PC-9 (cell line): ENCODE measurements around the gene H6PD.

Source experiments
- CTCF ChIP-seq: fragments of 200-600 bp; sonication (generic); conservative IDR thresholded peaks from 2 replicates; pipeline ENCODE4 v1.6.1; 2017; ENCODE audit warnings: mixed run types, antibody characterized with exemption, mild to moderate bottlenecking, moderate library complexity
- EZH2 ChIP-seq: fragments of 200-600 bp; sonication (generic); IDR thresholded peaks from 2 replicates; pipeline ENCODE4 v1.8.0; 2017; ENCODE audit warnings: antibody characterized with exemption, low read depth

GRCh38 chr1:9195651-9196050 lies 38.9 kb upstream of the H6PD start:
- no peak for TF ChIP-seq CTCF
- no peak for TF ChIP-seq EZH2
